GF-D8 (cell line): ENCODE measurements around the gene SIRT2.

ENCODE experiments used
- DNase-seq: peaks from one replicate; lab custom pipeline; 2025; lab: John Stamatoyannopoulos, UW

Gene SIRT2

DNA sequence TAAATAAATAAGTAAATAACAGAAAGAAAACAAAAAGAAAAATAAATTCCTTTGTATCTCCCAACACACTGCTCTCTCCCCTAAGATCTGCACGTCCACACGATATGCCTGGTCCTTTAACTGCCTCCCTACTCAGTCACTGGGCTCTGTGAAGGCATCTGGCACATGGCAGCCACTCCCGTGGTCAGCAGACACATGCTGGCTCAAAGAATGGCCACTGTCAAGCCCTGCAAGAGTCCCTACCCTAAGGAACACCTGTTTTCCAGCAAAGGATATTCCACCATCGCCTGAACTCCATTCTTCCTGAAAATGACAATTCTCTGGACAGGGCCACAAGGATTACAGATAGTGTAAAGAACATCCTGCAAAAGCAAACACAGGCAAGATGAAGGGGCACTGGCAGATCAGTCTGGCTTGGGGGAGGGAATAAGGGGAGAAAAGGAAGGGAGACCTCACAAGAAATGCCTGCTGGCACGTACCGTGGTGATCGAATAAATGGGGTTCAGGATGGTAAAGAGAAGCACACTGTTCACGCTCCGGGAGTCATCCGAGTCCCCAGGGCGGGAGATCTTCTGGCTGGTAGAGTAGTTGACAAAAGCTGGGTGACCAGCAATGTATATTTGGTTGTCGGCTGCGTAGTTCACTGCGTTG, 53.9 kb downstream of the SIRT2 start:
- DNase-seq: no peak

GRCh38 chr19:38844093-38844686, 55.2 kb downstream of the SIRT2 start:
- no peak for DNase-seq

GRCh38 chr19:38843175-38843758, 56.2 kb downstream of the SIRT2 start:
- no peak for DNase-seq

- no peak for DNase-seq
These were observed 56.8 kb downstream of the SIRT2 start for GRCh38 chr19:38842439-38843174.

- no peak for DNase-seq
These were observed 57.5 kb downstream of the SIRT2 start for GRCh38 chr19:38841787-38842438.

GRCh38 chr19:38841180-38841766, 58.1 kb downstream of the SIRT2 start:
- DNase-seq: no peak

DNA sequence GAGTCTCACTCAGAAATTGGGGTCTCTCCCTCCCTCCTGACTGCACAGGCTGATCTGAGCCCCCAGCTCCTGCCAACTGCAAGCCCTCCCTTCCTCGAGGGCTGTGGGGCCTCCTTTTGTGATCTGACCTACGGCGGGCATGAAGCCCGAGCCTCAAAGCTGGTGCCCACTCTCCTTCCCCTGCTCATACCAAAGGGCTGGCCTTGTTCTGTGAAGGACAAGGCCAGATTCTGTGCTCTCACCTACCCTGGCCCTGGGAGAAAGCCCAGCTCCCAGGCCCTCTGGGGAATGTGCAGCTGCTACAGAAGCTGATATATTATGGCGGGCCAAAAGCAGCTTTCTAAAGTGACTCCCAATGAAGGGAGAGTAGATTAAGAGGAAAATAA, 58.8 kb downstream of the SIRT2 start:
- no peak for DNase-seq

DNA sequence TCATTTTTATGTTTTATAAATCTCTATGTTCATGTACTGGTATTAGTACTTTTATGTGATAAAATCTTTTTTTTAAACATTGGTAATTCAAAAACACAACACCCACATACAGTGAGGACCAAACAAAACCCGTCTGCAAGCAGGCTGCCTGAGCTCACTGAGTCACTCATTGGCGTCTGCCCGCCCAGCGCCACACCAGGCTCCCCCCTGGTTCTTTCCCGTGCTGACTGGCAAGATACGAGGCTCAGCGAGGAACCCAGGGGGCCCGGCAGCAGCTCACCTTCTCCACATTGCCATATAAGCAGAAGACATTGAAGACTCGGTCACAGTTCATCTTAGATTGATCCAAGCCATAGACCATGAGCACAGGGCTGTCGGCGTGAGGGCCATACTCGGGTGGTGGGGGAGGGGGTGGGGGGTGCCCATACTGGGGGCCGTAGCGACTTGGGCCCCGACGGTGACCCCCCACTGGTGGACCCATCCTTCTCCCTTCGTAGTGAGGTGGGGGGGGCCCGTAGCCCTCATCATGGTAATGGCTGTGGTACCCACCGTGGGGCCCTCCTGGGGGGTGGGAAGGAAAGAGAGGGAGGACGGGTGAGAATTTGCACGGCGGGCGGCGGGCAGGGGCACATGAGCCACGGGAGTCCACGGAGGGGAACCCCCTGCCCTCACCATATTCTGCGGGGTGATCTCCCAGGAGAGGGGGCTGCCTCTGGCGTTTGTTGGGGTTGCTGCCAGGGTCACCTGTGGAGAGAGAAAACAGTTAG, 59.4 kb downstream of the SIRT2 start:
- DNase-seq: no peak

- DNase-seq: no peak
These were observed 60.2 kb downstream of the SIRT2 start for GRCh38 chr19:38838986-38839761.

DNA sequence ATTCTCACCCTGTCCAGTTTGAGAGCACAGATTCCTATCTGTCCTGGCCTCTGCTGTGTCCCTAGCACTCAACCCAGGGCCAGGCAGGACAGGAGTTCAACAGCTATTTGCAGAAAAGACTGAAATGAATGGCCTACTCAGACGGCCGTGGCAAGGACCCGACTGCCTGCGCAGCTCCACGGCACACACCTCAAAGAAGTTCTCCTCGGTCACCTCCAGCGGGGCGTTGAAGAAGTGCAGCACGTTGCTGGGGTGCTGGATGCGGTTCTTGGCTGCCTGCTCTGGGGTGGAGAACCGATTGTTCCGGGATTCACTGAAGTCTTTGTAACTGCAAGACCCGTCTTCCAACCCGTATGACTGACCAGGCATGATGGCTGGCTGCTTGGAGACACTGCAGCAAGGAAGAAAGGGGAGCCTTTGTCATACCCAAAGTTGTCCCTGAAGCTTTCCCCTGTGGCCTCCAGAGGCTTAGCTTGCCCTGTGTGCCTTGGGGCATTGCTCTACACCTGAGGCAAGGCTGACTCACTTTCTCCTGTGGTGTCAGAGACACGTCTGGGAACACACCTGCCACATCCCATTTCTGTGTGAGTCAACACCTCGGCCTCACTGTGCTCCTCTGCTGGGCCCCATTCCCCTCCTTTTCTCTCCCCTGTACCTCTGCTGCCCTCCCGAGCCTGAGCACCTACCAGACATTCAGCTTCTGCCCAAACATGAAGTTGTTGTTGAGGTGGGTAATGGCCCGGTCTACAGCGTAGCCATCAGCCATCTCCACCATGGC, 61.0 kb downstream of the SIRT2 start:
- DNase-seq: no peak

DNA sequence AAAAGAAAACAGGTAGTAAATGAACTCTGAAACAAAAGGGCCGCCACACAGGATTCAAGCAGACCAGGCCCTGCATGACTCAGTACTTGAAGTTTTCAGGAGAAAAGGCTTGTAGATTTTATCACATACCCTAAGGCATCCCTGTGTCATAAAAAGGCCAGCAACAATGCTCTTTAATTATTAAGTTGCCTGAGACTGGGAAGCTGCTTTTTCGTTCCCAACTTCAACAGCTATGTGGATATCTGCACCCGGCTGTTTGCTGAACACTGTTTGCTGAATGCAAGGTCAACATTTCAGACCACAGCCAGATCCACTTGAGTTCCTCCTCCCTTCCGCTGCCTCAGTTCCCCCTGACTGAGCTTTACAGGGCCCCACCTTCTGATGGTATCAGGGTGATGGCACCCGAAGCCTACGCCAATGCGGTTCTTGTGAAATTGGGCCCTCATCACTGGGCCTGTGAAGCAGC, 61.7 kb downstream of the SIRT2 start:
- no peak for DNase-seq

GRCh38 chr19:38836983-38837626, 62.3 kb downstream of the SIRT2 start:
- DNase-seq: no peak

GRCh38 chr19:38836159-38836982, 63.0 kb downstream of the SIRT2 start:
- no peak for DNase-seq

- no peak for DNase-seq
These were observed 64.8 kb downstream of the SIRT2 start for GRCh38 chr19:38834590-38834989.

DNA sequence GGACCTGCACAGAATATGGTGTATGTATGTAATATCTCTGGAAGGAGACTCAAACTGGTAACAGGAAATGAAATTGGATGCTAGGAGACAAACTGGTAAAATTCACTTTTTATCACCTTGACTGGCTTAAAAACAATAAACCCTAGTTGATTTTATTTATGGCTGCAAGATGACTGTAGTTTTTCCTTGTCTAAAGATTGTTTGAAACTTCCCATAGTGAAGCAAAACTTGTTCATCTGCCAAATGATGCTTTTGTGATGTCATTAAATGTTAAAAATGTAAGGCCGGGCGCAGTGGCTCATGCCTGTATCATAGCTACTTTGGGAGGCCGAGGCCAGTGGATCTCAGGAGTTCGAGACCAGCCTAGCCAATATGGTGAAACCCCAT, 65.3 kb downstream of the SIRT2 start:
- no peak for DNase-seq

GRCh38 chr19:38833092-38833425, 66.4 kb downstream of the SIRT2 start:
- DNase-seq: no peak

GRCh38 chr19:38831142-38831605, 68.2 kb downstream of the SIRT2 start:
- no peak for DNase-seq

DNA sequence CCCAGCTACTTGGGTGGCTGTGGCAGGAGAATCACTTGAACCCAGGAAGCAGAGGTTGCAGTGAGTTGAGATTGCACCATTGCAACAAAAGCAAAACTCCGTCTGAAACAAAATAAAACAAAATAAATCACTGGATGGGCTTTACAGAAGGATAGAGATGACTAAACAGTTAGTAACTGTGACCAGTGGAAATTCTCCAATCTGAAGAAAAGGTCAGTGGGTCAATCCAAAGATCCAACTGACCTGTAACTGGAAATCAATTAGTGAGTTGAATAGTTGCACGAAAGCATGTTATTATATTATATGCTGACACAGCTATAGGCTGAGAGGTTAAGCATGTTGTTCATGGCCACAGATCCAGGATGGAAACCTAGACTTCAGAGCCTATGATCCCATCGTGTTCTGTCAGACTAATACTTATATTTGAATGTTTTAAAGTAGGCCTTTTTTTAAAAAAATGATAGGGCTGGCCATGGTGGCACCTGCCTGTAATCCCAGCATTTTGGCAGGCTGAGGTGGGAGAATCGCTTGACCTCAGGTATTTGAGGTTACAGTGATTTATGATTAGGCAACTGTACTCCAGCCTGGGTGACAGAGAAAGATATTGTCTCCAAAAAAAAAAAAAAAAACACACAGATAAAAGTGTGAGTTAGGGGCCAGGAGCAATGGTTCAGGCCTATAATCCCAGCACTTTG, 69.2 kb downstream of the SIRT2 start:
- no peak for DNase-seq
